Subcutaneous abdominal adipose tissue (tissue), 5 donors: ENCODE data around the gene LRRC27.

ENCODE experiments used
- H3K27ac ChIP-seq: one replicate; pipeline ENCODE4 v1.7.0; 2013; ENCODE audit warnings: low read depth, mild to moderate bottlenecking, inconsistent platforms, low read length, moderate library complexity
- H3K27me3 ChIP-seq, 5 donors: one replicate each; pipeline ENCODE4 v1.7.0; 2013; ENCODE audit warnings: low read length in 5 of 5, inconsistent platforms in 1 of 5; ENCODE audit not compliant: control insufficient read depth in 5 of 5, insufficient read depth in 4 of 5
- H3K36me3 ChIP-seq, 5 donors: one replicate each; pipeline ENCODE4 v1.7.0; 2013; ENCODE audit warnings: low read length in 5 of 5; ENCODE audit not compliant: control insufficient read depth in 5 of 5, insufficient read depth in 5 of 5
- H3K4me1 ChIP-seq, 5 donors: one replicate each; pipeline ENCODE4 v1.7.0; 2013; ENCODE audit warnings: low read length in 5 of 5, mild to moderate bottlenecking in 3 of 5, moderate library complexity in 1 of 5; ENCODE audit not compliant: control insufficient read depth in 5 of 5, insufficient read depth in 5 of 5
- H3K4me3 ChIP-seq, 5 donors: one replicate each; pipeline ENCODE4 v1.7.0; 2013; ENCODE audit warnings: low read length in 5 of 5, low read depth in 1 of 5
- H3K9ac ChIP-seq, 5 donors: one replicate each; pipeline ENCODE4 v1.7.0; 2013; ENCODE audit warnings: low read length in 5 of 5, mild to moderate bottlenecking in 4 of 5, moderate library complexity in 3 of 5
- H3K9me3 ChIP-seq, 5 donors: one replicate each; pipeline ENCODE4 v1.7.0; 2013; ENCODE audit warnings: low read length in 5 of 5; ENCODE audit not compliant: control insufficient read depth in 5 of 5
- donor health status: healthy.
- donor health status: healthy.
- donor health status: healthy.
- donor health status: healthy.
- donor health status: healthy.

LRRC27 gene

GRCh38 chr10:132399117-132400035 is 67.4 kb downstream of the LRRC27 start:
- Histone ChIP-seq H3K9ac (peak overlapping the region in 2 of 5 donors; percentile 48 to 72), H3K27ac (peak overlapping the region; percentile 37), H3K36me3 (no peaks in the 10 kb centered on the region), H3K27me3 (no peaks in the 10 kb centered on the region), H3K4me1 (peaks cover 4 to 72% (median 61%) of the 10 kb centered on the region in 5 donors), H3K4me3 (no peak overlapping the region), H3K9me3 (no peaks in the 10 kb centered on the region)

GRCh38 chr10:132400041-132400546 is 68.1 kb downstream of the LRRC27 start:
- Histone ChIP-seq H3K9me3 (no peaks in the 10 kb centered on the region), H3K36me3 (peaks cover 0 to 4% (median 3%) of the 10 kb centered on the region in 5 donors), H3K4me1 (peaks cover 4 to 65% (median 54%) of the 10 kb centered on the region in 5 donors), H3K9ac (peak overlapping the region in 4 of 5 donors; percentile 31 to 72 (median 52)), H3K27me3 (no peaks in the 10 kb centered on the region), H3K4me3 (no peak overlapping the region), H3K27ac (peak overlapping the region; percentile 37)

GRCh38 chr10:132400547-132401151 is 68.7 kb downstream of the LRRC27 start:
- Histone ChIP-seq H3K4me3 (no peak overlapping the region), H3K36me3 (peaks cover 0 to 10% (median 9%) of the 10 kb centered on the region in 5 donors), H3K27me3 (no peaks in the 10 kb centered on the region), H3K9ac (peak overlapping the region in 4 of 5 donors; percentile 31 to 72 (median 52)), H3K27ac (peak overlapping the region; percentile 37), H3K4me1 (peaks cover 4 to 59% (median 48%) of the 10 kb centered on the region in 5 donors), H3K9me3 (no peaks in the 10 kb centered on the region)

- Histone ChIP-seq H3K27ac (no peak overlapping the region), H3K27me3 (no peaks in the 10 kb centered on the region), H3K36me3 (peaks cover 0 to 19% (median 18%) of the 10 kb centered on the region in 5 donors), H3K4me1 (peaks cover 4 to 54% (median 45%) of the 10 kb centered on the region in 5 donors), H3K9ac (peak overlapping the region in 2 of 5 donors; percentile 43 to 72), H3K9me3 (no peaks in the 10 kb centered on the region), H3K4me3 (no peak overlapping the region)
Measured at GRCh38 chr10:132401401-132402118, 69.6 kb downstream of the LRRC27 start.

- no peak overlapping the region for H3K27ac ChIP-seq
- peaks cover 0 to 23% (median 20%) of the 10 kb centered on the region in 5 donors for H3K36me3 ChIP-seq
- peaks cover 6 to 62% (median 52%) of the 10 kb centered on the region in 5 donors for H3K4me1 ChIP-seq
- H3K27me3 ChIP-seq: no peaks in the 10 kb centered on the region
- H3K4me3 ChIP-seq: no peak overlapping the region
- no peak overlapping the region for H3K9ac ChIP-seq
- H3K9me3 ChIP-seq: no peaks in the 10 kb centered on the region
Measured at GRCh38 chr10:132402781-132403241, 70.8 kb downstream of the LRRC27 start.

GRCh38 chr10:132403511-132404168 is 71.6 kb downstream of the LRRC27 start:
- Histone ChIP-seq H3K4me1 (peaks cover 1 to 62% (median 52%) of the 10 kb centered on the region in 5 donors), H3K27me3 (no peaks in the 10 kb centered on the region), H3K4me3 (no peak overlapping the region), H3K9me3 (no peaks in the 10 kb centered on the region), H3K27ac (no peak overlapping the region), H3K36me3 (peaks cover 0 to 23% (median 20%) of the 10 kb centered on the region in 5 donors), H3K9ac (no peak overlapping the region)

- Histone ChIP-seq H3K9ac (no peak overlapping the region), H3K4me1 (peaks cover 1 to 62% (median 51%) of the 10 kb centered on the region in 5 donors), H3K9me3 (no peaks in the 10 kb centered on the region), H3K27me3 (no peaks in the 10 kb centered on the region), H3K36me3 (peaks cover 0 to 23% (median 22%) of the 10 kb centered on the region in 5 donors), H3K27ac (no peak overlapping the region), H3K4me3 (no peak overlapping the region)
Measured at GRCh38 chr10:132404169-132404880, 72.3 kb downstream of the LRRC27 start.

- peaks cover 0 to 23% (median 22%) of the 10 kb centered on the region in 5 donors for H3K36me3 ChIP-seq
- H3K27ac ChIP-seq: no peak overlapping the region
- H3K4me3 ChIP-seq: no peak overlapping the region
- no peak overlapping the region for H3K9ac ChIP-seq
- H3K4me1 ChIP-seq: peaks cover 1 to 55% (median 48%) of the 10 kb centered on the region in 5 donors
- H3K9me3 ChIP-seq: no peaks in the 10 kb centered on the region
- no peaks in the 10 kb centered on the region for H3K27me3 ChIP-seq
Measured at GRCh38 chr10:132404911-132405462, 73.0 kb downstream of the LRRC27 start.
